HG03571 (cell line): Measurements from ENCODE around the gene PRELID1.
"Not testable (repeated sequence)": the region's sequence is repeated elsewhere in the genome, so short reads cannot be mapped to it uniquely, and the experiment has no call there.

Experiments
- ATAC-seq: cut with Tn5 transposase; IDR thresholded peaks from one replicate; pipeline ENCODE4 v1.9.1; 2021; ENCODE audit not compliant: unreplicated experiment

Gene PRELID1, protein sequence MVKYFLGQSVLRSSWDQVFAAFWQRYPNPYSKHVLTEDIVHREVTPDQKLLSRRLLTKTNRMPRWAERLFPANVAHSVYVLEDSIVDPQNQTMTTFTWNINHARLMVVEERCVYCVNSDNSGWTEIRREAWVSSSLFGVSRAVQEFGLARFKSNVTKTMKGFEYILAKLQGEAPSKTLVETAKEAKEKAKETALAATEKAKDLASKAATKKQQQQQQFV

GRCh38 chr5:177303121-177303924, at the start of gene PRELID1, which contains the start of gene RAB24:
PRELID1 (plus strand) TSS chr5:177303799; CDS start chr5:177303986, 187 bp downstream.
RAB24 (minus strand) TSS chr5:177303719; CDS start chr5:177303288, 431 bp downstream.
- peak; percentile 48 for ATAC-seq

DNA sequence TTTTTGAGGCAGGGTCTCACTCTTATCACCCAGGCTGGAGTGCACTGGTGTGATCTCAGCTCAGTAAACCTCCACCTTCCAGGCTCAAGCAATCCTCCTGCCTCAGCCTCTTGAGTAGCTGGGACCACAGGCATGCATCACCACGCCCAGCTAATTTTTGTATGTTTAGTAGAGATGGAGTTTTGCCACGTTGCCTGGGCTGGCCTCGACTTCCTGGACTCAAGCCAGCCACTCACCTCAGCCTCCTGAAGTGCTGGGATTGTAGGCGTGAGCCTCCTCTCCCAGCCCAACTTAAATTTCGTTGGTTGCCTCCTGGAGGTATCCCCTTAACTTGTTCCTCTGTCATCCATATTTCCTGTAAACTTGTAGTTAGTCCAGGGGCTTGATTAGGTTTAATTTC, 47.3 kb upstream of the PRELID1 start:
- ATAC-seq, result no peak

DNA sequence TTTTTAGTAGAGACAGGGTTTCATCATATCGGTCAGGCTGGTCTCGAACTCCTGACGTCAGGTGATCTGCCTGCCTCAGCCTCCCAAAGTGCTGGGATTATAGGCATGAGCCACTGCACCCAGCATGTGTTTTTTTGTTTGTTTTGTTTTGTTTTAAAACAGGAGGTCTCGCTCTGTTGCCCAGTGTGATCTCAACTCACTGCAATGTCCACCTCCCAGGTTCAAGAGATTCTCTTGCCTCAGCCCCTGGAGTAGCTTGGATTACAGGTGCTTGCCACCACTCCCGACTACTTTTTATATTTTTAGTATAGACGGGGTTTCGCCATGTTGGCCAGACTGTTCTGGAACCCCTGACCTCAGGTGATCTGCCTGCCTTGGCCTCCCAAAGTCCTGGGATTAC, 44.9 kb upstream of the PRELID1 start:
- ATAC-seq, result not testable (repeated sequence)

DNA sequence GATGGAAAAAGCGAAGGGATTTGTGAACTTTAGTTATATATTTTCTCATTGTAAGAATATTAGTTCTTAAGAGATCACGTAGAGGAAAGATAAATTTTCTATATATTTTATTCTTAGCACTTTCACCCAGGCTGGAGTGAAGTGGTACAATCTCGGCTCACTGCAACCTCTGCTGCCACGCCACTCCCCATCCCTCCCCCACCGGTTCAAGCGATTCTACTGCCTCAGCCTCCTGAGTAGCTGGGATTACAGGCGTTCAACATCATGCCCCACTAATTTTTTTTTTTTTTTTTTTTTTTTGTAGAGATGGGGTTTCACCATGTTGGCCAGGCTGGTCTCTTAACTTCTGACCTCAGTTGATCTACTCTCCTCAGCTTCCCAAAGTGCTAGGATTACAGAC, 42.6 kb upstream of the PRELID1 start:
- no peak for ATAC-seq

DNA sequence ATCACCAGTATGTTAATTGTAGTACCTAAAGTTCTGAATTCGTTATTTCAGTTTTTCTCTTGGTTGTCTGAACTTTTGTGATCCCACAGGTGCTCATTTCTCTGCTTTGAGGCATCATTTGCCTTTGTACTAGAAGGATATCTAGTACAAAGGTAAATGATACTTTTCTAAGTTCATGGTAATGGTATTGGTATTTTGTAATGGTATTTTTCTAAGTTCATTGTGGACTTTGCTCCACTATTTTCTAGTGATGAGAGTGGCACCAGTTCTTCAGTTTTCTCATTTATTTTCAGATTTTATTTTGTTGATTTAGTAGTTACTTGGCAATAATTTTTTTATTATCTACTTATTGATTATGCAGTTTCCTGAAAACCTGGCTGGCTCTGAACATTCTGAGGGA, 42.1 kb upstream of the PRELID1 start:
- no peak for ATAC-seq

DNA sequence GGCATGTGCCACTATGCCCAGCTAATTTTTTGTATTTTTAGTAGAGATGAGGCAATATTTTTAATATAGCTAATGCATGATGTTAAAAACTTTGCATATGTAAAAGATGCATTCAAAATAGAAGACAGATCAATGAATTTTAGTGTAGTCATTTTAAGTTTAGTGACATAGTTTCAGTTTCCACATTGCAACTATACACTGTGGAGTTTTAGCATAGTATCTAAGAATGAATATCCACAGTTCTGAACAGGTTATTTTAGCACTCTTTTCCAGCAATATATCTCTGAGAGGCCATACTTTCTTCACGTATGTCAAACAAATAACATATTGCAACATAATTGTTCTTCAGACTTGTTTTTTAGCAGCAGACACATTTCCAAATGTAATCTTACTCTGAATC, 39.4 kb upstream of the PRELID1 start:
- ATAC-seq, result no peak

DNA sequence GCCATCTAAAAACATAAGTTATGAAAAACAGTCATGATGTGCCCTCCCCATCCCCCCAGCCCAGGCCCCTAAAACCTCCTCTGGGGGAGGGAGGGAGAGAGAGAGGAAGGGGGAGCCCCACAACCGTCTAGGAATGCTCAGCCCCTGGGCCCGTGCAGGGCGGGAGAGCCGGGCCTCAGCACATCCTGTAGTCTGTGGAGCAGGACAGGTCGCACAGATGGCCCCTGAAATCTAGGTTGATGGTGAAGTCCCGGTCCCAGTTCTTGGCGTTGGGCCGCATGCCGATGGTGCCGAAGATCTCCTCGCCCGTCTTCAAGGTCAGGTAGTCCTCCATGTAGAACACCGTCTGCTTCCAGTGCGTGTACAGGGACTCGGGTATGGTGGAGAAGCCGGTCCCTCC, 38.2 kb upstream of the PRELID1 start:
- no peak for ATAC-seq

GRCh38 chr5:177269232-177269895, 34.2 kb upstream of the PRELID1 start:
- ATAC-seq, result no peak

DNA sequence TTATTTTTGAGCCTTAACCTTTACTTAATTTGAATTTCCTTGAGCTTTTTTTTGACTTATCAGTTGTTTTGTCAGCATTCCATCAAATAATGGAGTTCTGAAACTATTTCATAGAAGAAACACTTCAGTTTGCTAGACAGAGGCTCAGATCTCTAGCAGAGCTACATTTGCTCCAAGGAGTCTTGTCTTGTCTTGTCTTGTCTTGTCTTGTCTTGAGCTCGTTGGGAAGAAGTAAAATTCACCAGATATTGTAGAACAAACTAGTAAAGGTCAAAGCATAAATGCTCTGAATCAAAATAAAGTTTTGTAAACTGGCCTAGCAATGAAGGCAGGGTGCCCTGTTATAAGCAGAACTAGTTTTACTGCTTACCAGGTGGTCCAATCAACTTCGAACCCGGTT, 33.6 kb upstream of the PRELID1 start:
- no peak for ATAC-seq

- no peak for ATAC-seq
Observed at GRCh38 chr5:177270653-177271052, 32.9 kb upstream of the PRELID1 start.

DNA sequence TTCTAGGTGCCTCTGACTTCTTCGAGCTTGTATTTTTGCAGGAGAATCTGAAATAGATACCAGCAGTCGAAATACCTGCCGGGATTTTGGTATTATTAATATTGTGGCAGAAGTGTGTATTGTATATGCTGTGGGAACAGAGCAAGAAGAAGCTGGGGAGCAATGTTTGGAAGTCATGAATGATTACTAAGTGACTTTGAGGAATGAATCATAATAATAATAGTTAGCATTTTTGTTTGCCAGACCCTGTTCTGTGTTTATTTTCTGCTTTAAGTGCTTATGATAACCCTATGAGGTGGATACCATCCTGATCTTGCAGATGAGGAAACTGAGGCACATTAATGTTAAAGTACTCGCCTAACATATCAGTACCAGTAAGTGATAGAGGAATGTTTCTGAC, 32.5 kb upstream of the PRELID1 start:
- no peak for ATAC-seq

GRCh38 chr5:177275883-177276282, 27.7 kb upstream of the PRELID1 start:
- ATAC-seq, result no peak

- ATAC-seq, result no peak
Observed at GRCh38 chr5:177276886-177277285, 26.7 kb upstream of the PRELID1 start.

GRCh38 chr5:177288191-177288590, 15.4 kb upstream of the PRELID1 start:
- no peak for ATAC-seq

- ATAC-seq, result no peak
Observed at GRCh38 chr5:177290816-177291596, 12.6 kb upstream of the PRELID1 start.

- no peak for ATAC-seq
Observed at GRCh38 chr5:177291735-177292134, 11.9 kb upstream of the PRELID1 start.

GRCh38 chr5:177293819-177294581, 9.6 kb upstream of the PRELID1 start:
- no peak for ATAC-seq

DNA sequence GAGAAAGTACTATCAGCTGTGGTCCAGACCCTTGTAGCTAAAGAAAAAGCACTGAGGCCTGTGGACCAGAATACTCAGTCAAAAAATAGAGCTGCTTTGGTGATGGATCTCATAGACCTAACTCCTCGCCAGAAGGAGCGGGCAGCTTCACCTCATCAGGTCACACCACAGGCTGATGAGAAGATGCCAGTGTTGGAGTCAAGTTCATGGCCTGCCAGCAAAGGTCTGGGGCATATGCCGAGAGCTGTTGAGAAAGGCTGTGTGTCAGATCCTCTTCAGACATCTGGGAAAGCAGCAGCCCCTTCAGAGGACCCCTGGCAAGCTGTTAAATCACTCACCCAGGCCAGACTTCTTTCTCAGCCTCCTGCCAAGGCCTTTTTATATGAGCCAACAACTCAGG, 9.0 kb upstream of the PRELID1 start:
- no peak for ATAC-seq

- ATAC-seq, result no peak
Observed at GRCh38 chr5:177295924-177296323, 7.7 kb upstream of the PRELID1 start.

DNA sequence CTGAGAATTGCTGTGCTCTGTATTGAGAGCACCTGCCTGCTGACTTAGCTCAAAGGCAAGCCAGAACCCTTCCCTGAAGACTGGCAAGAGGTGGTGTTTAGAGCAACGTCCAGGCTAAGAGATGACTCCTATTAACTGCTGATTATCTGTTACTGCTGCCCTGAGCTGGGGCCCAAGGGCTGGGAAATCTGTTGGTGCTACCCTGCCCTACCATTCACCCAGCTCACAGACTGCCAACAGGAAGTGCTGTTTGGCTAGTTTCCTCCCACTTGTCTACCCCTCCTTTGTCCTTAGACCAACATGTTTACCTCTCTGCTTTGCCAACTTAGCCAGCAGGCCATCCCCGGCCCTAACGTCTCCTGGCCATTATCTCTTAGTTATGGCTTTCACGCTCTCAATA, 7.0 kb upstream of the PRELID1 start:
- no peak for ATAC-seq
